Pulmonary artery endothelial cell (primary cell): Measurements from ENCODE around the gene F10. TPM values are rescaled to one million over a fixed set of nuclear protein-coding genes. Genes with fewer than 3 reads are reported as not detected.

Source experiments
- DNase-seq: peaks from one replicate; pipeline ENCODE4 v3.0.0-alpha.2; 2011; ENCODE audit warnings: low read depth, low spot score
- total RNA-seq: library from RNA; depleted of rRNA; stranded (reverse); fragments of >200 nt; gene quantifications from 2 replicates; pipeline ENCODE4 v1.2.3, GENCODE V29; 2014

The F10 gene
- total RNA-seq, 1 donor from 2014 or later: 0.13 TPM

DNA sequence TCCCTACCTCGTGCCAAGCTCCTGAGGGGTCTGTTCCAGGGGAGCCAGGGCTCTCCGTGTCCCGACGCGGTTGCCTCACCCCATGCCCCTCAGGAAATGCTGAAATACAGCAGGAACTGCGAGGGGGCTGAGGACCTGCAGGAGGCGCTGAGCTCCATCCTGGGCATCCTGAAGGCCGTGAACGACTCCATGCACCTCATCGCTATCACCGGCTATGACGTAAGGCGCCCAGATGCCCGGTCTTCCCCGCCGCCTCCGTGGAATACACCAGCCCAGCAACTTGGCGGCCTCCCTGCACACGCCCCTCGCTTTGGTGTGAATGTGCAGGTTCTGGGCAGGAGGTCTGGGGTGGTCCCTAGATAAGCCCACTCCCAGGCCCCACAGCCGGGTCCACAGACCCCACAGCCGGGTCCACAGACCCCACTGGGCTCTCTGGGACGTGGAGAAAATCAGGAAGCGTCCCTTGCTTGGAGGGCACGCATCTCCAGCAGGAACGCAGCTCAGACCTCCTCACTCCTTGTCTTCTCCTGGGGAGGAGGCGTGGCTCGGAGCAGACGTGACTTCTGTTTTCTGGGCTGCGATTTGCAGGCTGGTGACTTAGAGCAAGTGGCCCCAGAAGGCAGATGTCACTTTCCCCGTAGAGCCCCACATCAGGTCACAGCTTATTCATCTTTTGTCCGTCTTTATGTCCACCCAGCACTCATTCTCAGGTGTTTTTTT, 36.4 kb upstream of the F10 start:
- no peak for DNase-seq

DNA sequence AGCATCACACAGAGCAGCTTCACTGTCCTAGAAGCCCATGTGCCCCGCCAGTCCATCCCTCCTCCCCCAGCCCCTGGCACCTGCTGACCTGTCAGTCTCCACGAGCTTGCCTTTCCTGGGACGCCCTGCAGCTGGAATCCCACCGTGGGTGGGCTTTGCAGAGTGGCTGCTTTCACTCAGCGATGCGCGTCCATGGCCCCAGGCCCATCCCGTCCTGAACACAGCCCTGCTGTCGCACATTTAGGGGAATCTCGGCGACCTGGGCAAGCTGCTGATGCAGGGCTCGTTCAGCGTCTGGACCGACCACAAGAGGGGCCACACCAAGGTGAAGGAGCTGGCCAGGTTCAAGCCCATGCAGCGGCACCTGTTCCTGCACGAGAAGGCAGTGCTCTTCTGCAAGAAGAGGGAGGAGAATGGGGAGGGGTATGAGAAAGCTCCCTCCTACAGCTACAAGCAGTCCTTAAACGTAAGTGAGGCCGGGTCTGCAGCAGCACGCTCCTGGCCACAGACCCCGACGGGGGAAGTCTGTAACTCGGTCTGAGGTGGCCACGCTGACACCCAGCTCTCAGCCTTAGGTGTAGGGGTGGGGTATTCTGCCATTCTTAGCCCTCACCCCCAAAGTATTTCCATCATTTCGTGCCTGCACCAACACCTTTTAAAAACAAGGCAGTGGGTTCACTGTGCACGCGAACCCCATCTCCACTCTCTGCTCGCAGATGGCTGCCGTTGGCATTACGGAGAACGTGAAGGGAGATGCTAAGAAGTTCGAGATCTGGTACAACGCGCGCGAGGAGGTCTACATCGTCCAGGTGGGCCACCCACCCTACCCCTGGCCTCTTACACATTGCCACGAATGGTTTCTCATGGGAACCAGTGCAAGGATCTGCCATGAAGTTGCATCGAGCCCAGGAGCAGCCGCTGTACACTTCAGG, 35.3 kb upstream of the F10 start:
- DNase-seq: no peak

GRCh38 chr13:113087923-113088690, 34.5 kb upstream of the F10 start:
- no peak for DNase-seq

DNA sequence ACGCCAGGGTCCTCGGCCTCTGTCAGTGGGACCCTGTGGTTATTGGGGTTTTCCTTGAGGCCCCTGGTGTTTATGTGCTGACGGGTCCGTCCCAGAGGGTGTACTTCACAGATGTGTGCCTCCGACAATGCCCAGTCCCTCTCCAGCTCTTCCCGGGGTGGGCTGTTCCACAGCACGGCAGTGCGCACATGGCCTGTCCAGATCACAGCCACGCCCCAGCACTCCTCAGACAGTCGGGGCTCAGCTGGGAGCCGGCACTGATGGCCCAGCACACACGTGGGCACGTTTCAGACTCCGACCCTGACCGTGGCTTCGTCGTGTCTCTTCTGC, 33.9 kb upstream of the F10 start:
- DNase-seq: no peak

DNA sequence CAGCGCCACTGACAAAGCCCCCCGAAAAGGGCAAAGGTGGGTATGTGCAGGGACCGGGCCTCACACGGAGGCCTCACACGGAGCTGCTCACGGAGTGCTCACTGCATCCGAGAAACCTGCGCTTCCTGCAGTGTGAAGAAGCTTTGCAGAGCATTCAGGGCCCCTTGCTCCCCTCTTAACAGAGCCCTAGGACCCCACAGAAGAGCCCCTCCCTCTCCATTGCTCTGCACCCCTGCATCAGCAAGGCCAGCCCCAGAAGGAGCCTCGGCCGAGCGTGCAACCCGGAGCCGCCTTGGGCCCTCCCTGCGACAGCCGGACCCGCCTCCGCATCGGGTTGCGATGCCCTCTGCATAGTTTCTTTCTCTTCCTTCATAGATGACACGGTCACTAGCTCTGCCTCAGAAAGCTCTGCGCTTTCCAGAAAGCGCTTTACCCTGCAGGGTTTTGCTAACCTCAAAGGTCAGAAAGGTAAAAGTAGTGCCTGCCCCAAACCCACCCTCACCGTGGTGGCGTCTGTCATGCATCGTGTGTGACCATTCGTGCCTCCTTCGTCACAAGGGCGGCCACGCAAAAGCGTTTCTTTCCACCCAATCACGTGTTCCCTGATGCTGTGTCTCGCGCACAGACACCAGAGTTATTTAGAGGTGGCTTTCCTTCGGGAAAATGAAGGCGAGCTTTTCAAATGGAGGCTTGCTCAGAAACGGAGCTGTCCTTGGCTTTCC, 32.7 kb upstream of the F10 start:
- no peak for DNase-seq

DNA sequence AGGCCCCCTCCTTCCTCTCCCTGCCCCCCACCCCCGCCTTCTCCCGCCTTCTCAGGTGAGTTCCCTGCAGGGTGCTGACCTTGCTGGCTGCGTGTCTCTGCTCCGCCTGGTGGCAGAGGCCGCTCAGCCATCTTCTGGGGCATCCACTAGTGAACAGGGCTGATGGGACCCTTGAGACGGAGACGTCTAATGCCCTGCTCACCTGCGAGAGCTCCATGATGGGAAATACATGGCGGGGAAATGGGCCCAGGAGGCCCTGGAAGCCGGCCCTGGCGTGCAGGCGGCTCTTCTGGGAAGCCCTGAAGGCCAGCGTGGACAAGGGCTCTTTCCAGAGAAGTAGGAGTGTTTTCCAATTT, 32.2 kb upstream of the F10 start:
- DNase-seq: no peak

GRCh38 chr13:113090806-113091205, 31.8 kb upstream of the F10 start:
- DNase-seq: no peak

- DNase-seq: no peak
Observed at GRCh38 chr13:113091211-113091771, 31.3 kb upstream of the F10 start.

DNA sequence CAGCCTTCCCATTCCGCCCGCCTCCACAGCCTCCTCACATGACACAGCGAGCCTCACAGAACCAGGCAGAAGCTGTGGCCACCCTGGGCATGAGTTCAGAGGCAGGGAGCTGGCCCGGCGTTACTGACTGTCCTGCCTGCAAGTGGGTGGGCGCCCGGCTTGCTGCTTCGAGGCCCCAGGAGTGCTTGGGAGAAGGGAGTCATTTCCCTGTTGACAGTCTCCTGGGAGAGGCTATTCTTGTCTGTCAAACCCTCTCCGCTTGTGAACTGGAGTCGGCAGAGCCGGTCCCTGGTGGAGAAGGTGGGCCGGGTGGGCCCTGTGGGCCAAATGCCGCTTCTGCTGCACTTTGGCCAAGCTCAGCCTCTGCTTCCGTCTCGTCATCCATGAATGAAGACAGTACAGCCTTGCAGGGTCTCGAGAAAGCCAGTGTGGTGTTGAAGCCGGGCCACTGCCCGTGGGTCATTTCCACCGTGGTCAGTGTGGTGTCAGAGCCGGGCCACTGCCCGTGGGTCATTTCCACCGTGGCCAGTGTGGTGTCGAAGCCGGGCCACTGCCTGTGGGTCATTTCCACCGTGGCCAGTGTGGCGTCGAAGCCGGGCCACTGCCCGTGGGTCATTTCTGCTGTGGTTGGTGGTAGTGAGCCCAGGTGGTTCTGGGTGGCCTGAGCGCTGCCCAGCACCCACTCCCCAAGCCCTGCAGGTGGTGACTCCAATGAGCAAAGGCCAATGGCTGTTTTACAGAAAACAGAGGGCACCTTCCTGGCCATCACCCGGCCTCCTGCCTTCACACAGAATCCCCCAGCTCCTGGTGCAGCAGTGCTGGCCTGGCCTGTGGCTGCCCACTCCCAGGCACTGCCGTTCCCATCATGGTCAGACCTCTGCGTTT, 30.5 kb upstream of the F10 start:
- no peak for DNase-seq

- no peak for DNase-seq
Observed at GRCh38 chr13:113092776-113093579, 29.6 kb upstream of the F10 start.

- DNase-seq: no peak
Observed at GRCh38 chr13:113093580-113094409, 28.8 kb upstream of the F10 start.

- no peak for DNase-seq
Observed at GRCh38 chr13:113094410-113094800, 28.2 kb upstream of the F10 start.

- no peak for DNase-seq
Observed at GRCh38 chr13:113095146-113096051, 27.2 kb upstream of the F10 start.

GRCh38 chr13:113096052-113096744, 26.4 kb upstream of the F10 start:
- no peak for DNase-seq

GRCh38 chr13:113096745-113097305, 25.8 kb upstream of the F10 start:
- no peak for DNase-seq

GRCh38 chr13:113097651-113098050, 24.9 kb upstream of the F10 start:
- DNase-seq: no peak
